ENCODE data around the gene IL18.
"Not testable (repeated sequence)": the region's sequence is repeated elsewhere in the genome, so short reads cannot be mapped to it uniquely, and the experiment has no call there.

IL18 gene

DNA sequence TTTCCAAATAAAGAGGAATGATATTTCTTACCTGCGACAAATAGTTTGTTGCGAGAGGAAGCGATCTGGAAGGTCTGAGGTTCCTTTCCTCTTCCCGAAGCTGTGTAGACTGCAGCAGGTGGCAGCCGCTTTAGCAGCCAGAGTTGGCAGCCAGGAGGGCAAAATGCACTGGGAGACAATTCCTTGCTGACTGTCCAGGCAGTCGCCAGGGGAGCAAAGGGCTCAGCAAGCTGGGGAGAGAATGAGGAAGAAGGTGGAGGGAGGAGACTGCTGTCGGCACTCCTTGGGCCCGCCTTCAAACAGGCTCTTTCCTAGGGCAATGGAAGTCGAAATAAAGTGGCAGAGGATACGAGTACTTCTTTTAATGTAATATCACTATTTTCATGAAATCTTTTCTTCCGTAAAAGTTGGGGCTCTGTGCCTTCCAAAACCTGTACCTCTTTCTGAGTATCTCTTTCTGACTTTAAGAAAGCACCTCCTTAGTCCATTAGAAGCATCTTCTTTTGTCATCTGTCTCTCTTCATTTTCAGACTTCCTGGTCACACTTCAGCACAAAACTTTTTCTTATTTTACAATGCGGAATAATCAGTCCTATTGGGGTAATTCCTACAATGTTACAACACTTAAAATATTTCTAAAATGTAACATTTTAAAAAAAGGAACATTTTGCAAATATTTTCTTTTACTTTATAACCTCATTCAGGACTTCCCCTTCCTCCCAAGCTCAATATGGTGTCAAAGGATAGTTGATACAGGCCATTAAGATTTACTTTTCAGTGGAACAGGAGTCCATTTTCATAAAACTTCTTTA, at the start of gene IL18:
Gene IL18, minus strand, starts transcription at position 220 of the 811 bp plus-strand sequence. CDS start 9,041 bp downstream, outside the sequence.
- DNase-seq (ENCODE audit: low read depth), result no peak

DNA sequence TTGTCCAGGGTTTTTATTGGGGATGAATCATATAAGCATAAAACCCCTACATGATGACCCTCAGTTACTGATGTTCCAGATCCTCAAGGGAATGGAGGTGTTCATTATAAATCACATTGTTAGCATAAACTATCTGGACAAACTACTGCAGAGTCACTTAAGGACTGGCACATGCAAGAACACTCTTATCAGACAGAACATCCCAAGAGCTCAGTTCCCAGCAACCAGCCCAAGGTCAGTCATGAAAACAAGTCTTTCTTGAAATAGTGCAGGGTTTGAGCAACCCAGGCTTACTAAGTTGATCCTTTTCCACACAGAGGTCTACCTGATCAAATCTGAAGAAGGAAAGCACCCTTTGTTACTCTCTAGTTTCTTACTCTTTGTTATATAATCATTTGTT, 48.8 kb upstream of the IL18 start:
- no peak for DNase-seq (ENCODE audit: low read depth)

DNA sequence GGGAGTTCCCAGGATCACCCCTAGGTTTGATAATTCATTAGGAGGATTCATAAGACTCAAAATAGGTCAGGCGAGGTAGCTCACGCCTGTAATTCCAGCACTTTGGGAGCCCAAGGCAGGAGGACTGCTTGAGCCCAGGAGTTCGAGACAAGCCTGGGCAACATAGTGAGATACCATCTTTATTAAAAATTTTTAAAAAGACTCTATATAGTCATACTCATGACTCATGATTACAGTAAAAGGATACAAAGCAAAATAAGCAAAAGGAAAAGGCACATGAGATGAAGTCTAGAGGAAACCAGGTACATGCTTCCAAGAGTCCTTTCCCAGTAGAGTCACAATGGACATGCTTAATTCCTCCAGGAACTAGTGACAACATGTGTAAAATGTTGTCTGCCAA, 48.4 kb upstream of the IL18 start:
- DNase-seq (ENCODE audit: low read depth), result no peak

DNA sequence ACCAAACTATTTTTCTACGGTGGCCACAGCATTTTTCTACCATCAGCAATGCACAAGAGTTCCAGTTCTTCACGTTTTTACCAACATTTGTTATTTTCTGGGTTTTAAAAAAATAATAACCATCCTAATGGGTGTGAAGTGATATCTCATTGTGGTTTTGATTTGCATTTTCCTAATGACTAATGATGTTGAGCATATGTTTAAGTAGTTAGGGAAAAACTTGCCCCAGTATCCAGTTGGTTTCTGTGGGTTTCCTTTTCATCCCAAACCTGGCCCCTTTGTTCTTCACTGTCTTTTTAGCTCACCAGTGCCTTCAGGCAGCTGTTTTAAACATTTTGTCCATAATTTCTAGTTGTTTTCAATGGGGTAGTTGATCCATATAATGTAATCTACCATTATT, 47.6 kb upstream of the IL18 start:
- no peak for DNase-seq (ENCODE audit: low read depth)

DNA sequence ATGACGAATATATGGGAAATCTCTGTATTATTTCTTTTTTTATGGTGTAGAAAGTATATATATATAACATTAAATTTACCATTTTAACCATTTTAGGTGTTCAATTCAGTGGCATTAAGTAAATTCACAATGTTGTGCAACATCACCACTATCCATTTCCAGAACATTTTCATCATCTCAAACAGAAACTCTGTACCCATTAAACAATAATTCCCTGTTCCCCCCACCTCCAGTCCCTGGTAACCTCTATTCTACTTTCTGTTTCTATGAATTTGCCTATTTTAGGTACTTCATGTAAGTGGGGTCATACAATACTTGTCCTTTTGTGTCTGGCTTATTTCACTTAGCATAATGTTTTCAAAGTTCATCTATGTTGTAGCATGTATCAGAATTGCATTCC, 47.0 kb upstream of the IL18 start:
- no peak for DNase-seq (ENCODE audit: low read depth)

DNA sequence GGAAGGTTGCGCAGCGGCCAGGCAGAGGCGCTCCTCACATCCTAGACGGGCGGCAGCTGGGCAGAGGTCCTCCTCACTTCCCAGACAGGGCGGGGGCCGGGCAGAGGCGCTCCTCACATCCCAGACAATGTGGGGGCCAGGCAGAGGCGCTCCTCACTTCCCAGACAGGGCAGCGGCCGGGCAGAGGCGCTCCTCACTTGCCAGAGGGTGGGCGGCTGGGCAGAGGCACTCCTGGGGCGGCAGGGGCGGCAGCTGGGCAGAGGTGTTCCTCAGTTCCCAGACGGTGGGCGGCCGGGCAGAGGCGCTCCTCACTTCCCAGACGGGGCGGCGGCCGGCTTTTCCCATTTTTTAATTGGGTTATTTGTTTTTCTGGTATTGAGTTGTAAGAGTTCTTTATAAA, 42.2 kb upstream of the IL18 start:
- DNase-seq (ENCODE audit: low read depth), result no peak

DNA sequence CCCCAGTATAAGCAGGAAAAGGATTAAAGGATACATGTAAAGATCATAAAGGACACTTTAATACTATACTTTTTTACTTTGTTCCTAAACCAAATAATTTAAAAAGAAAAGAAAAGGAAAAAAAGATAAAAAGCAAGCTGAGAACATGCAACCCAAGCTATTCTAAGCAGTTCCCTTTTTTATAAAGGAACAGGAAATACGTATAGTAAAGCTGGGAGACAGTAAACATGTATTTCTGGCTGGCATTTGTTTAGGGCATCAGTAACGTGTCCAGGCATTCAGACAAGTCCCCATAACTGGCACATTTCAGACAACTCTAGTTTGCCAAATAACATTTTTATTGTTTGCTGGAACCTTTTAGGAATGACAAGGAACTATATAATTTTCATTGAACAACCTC, 36.4 kb upstream of the IL18 start:
- no peak for DNase-seq (ENCODE audit: low read depth)

DNA sequence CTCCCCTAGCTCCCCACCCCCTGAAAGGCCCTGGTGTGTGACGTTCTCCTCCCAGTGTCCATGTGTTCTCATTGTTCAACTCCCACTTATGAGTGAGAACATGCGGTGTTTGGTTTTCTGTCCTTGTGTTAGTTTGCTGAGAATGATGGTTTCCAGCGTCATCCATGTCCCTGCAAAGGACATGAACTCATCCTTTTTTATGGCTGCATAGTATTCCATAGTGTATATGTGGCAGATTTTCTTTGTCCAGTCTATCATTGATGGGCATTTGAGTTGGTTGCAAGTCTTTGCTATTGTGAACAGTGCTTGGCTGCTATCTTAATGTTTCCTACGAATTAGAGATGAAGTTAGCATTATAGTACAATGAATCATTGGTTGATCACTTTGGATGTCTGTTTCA, 35.2 kb upstream of the IL18 start:
- not testable (repeated sequence) for DNase-seq (ENCODE audit: low read depth)

DNA sequence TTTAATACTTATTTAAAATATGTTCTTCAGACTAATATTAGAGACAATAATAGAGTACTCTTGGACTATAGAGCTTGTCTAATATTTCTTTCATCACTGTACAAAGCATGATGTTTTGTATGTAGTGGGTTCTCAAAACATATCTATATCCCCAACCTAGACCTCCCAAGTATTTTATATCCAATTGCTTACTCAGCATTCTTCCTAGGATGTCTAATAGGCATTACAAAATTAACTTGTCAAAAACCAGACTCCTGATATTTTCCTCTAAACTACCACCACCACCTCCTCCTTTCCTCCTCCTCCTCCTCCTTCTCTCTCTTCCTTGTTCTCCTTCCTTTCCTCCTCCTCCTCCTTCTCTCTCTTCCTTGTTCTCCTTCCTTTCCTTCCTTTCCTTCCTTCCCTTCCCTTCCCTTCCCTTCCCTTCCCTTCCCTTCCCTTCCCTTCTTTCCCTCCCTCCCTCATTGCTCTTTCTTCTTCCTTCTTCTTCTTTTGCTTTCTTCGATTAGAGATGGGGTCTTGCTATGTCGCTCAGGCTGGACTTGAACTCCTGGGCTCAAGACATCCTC, 32.7 kb upstream of the IL18 start:
- no peak for DNase-seq (ENCODE audit: low read depth)

DNA sequence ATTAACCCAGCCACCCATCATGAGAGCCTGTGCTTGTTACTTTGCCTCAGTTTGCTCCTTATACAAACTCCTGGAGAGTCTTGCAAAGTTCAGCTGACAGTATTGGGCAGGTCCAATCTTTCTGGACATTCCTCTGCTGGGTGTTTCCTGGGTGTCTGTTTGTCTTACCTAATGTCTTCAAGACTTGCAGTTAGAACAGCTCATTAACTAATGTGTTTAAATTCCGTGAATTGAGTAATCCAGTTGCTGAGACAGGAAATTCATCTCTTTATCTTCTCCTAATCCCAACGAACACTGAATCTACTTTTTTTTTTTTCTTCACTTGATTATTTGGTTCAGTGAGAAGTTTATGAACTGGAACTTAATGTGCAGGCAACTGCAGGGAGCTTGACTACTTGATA, 32.1 kb upstream of the IL18 start:
- no peak for DNase-seq (ENCODE audit: low read depth)

DNA sequence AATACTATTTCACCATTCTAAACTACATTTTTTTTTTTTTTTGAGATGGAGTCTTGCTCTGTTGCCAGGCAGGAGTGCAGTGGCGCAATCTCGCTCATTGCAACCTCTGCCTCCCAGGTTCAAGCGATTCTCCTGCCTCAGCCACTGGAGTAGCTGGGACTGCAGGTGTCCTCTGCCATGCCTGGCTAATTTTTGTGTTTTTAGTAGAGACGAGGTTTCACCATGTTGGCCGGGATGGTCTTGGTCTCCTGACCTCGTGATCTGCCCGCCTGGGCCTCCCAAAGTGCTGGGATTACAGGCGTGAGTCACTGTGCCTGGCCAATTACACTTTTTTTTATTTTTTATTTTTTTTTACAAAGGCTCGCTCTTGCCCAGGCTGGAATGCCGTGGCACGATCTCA, 31.2 kb upstream of the IL18 start:
- not testable (repeated sequence) for DNase-seq (ENCODE audit: low read depth)

DNA sequence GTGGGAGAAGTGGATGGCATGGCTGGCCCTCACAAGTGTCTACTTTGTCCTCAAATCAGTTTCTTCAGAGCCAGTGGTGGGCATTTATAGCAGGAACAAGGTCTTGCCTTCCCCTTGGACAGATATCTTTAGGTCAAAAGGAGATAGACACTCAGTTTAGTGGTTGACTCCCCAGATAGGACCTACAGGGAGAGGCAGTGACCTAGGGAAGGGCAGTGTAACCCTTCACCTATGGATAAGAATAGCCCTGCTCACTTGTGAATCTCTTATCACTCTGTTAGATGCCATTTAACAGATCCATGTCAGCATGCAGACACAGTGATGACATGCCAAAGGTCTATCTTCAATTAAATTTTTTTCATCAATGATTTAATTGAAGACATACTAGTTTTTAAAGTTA, 22.4 kb upstream of the IL18 start:
- DNase-seq (ENCODE audit: low read depth), result no peak

DNA sequence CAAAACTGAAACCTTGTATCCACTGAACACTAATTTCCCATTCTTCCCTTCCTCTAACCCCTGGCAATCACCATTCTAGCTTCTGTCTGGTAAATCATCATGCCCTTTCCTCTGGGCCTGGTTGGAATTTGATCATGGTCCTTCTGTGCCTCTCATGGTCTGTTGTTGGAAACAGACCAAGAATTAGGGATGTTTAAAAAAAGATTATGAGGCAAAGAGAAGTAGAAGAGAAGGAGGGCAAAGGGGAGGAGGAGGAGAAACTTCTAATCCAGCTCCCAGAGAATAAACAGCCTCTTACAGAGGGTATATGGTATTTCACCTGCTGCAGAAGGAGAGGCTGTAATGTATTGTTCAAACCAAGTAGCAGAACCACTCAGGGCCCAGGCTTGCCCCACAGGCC, 22.0 kb upstream of the IL18 start:
- DNase-seq (ENCODE audit: low read depth), result no peak

DNA sequence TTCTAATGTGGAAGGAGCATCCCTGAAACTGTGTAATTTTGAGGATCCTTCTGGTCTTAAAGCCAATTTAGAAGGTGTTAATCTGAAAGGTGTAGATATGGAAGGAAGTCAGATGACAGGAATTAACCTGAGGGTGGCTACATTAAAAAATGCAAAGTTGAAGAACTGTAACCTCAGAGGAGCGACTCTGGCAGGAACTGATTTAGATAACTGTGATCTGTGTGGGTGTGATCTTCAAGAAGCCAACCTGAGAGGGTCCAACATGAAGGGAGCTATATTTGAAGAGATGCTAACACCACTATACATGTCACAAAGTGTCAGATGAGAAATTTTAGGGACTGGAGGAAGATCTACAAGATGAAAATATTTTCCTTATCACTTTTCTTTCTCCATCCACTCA, 19.0 kb upstream of the IL18 start:
- no peak for DNase-seq (ENCODE audit: low read depth)

DNA sequence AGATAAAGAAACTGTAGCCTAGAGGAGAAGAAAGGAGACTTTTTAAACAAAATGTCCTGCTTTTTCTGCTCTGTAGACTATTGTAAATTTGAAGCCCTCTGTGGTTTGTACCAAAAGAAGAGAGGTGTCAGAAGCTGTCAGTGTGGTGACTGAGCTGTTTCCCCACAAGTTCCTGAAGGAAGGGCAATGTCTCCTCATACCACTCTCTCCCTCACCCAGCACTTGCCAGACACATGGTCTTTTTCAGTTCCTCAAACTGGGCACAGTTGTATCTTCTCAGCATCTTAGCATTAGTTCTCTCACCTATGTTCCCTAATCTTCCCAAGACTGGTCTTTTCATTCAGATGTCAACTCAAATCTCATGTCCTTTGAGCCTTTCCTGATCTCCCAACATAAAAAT, 15.7 kb upstream of the IL18 start:
- DNase-seq (ENCODE audit: low read depth), result no peak

DNA sequence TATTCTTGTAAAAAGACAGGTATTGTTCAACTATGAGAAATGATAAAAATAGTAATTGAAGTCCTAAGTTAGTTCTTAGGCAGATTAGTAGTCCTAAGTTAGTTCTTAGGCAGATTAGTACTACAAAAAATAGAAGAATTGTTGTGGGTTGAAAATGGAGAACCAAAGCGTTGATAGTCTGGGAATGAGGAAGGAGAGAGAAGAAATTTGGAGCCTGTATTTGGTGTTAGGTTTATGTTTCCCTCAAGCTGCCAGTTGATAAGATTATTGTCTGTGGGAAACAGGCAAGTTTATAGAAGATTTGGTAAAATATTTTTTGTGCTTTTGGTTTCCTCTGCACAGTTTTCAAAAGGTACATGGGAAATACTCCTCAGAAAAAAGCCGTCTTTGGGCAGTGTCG, 15.0 kb upstream of the IL18 start:
- no peak for DNase-seq (ENCODE audit: low read depth)

DNA sequence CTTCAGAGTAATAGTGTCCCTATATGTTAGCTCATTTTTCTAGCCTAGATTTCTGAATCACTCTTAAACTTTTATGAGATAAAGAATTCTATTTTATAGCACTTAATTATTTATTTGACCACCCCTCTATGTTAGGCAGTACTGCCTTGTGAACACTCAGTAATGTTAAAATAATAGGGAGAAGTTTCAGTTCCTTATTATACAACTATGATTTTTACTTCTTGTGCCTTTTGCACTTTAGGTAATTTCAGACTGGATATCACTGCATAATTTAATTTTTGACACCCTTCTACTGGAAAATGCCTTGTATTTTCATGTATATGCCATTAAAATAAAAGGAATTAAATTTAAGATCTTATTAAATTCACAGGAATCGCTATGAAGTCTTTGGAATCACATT, 14.5 kb upstream of the IL18 start:
- DNase-seq (ENCODE audit: low read depth), result no peak

DNA sequence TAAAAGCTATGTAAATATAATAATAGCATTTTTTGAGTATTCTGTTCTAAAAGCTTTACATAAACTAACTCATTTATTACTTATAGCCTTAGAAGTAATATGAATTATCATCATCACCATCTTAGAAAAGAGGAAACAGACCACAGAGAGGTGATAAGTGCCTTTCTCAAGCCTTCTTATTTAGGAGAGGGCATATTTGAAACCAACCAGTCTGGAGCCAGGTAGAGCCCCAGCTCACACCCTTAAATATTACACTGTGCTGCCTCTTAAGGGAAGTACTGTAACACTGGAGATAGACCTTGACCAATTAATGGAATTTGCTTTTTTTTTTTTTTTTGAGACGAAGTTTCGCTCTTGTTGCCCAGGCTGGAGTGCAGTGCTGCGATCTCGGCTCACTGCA, 13.7 kb upstream of the IL18 start:
- no peak for DNase-seq (ENCODE audit: low read depth)

DNA sequence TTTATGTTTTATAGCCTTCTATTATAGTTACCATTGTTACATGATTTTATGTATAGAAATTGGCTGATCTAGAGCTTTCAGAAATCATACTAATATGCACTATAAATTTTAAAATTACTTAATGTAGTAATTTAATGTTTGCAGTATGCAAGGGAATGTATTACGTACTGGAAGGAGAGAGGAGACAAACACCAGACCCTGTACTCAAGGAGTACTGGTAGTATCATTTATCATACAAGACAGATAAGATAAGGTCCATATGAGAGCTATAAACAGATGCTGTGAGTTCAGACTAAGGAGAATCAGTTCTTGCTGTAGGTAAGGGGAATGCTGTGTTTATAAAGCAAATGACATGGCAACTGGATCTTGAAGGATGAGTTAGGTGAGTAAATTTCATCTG, 12.2 kb upstream of the IL18 start:
- DNase-seq (ENCODE audit: low read depth), result no peak

DNA sequence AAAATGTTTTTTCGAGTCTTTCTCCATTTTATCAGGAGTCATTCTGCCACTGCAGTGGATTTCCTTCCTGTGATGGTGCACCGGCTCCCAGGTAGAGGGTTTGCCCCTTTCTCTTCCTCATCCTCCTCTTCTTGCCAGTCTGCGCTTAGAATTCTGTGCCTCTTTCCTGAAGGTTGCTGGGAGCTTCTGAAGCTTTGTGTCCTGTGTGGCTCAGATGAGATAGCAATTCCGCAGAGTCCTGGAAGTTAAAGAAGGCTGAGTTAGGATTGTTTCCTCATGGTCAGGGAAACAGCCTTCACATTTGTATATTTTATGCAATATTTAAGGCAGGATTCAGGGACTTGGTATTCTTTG, 11.7 kb upstream of the IL18 start:
- no peak for DNase-seq (ENCODE audit: low read depth)

DNA sequence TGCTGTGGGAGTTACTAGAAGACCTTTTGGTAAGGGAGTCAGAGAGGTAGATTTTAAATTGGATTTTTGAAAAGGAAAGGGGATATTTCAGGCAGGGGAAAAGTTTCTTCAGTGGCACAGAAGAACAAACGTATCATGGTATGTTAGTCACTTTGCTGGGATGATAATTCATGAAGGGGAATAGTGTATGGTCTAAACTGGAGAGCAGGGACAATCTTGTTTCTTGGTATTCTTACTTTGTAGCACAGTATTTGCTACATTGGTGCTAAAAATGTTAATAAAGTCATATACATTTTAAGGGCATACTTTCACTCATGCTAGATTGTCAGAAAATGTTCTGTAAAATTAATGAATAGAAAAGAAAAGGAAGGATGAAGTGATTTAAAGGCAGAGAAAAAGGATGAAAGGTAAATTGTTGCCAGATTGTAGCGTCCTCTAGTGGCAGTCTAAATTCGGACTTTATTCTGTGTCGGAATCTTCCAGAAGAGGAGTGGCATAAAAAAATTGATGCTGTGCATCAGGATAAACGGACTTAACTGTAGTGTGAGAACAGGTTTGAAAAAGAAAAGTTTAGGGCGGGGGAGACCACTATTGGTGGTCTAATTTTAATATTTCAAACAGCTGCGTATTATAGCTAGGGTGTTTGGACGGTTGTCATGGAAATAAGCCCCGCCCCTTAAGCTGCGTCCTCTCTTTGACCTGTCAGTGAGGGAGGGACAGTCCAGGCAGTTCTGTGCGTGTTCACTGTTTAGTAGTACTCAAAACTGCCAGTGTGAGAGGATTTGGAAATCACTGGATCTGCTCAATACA, 11.1 kb upstream of the IL18 start, which contains the start of gene BCO2:
Gene BCO2, plus strand, starts transcription at position 724 of the 810 bp plus-strand sequence. CDS start 90 bp downstream, outside the sequence.
- peak; percentile 4 for DNase-seq (ENCODE audit: low read depth)

DNA sequence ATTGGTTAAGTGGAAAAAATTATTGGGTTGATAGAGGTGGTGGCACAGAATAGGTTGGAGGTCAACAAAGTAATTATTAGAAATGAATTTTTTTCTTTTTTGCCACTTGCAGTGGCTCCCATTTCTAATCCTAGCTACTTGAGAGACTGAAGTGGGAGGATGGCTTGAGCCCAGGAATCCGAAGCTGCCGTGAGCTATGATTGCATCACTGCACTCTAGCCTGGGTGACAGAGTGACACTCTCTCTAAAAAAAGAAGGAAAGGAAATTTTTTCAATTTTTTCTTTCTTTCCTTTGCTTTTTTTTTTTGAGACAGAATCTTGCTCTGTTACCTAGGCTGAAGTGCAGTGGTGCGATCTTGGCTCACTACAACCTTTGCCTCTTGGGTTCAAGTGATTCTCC, 9.3 kb upstream of the IL18 start:
- no peak for DNase-seq (ENCODE audit: low read depth)

DNA sequence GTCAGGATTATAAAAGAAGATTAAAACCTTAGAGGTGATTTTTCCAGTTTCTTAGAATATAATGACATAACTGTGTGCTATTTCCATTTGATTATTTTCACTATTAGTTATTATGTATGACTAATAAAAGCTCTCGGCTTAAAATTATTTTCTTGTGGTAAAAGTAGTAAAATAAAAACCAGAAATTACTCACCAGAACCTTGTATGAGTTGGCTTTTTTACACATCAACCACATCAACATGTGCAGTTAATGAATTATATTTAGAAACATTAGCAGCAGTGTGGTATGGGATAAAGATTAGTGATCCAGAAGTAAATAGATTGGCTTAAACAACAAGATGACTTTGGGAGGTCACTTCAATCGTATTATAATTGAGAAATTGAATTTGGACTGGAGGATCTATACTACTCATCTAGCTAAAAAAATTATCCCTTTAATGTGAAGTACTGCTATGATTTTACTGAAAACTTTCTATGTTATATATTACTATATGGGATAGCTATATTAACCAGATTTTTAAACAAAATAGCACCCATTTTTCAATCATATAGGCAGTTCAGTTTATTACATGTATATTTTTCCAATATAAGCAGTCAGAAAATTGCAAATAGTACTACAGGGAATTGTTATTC, 8.6 kb upstream of the IL18 start:
- no peak for DNase-seq (ENCODE audit: low read depth)

Data from activated T-cell treated with anti-CD3 and anti-CD28 coated beads for 1 hour (primary cell).